Adrenal gland (tissue), 5 donors: Measurements from ENCODE around the gene KRTAP10-3.
"Not testable (repeated sequence)": the region's sequence is repeated elsewhere in the genome, so short reads cannot be mapped to it uniquely, and the experiment has no call there.

Source experiments
- POLR2A ChIP-seq, 2 donors: fragments of 450-650 bp; IDR thresholded peaks; one replicate each; pipeline ENCODE4 v1.6.1; 2017; ENCODE audit warnings: antibody characterized with exemption in 2 of 2, mild to moderate bottlenecking in 2 of 2, moderate library complexity in 1 of 2
- TF ChIP-seq, protein P1 (sequence below), 6 experiments: fragments of 450-650 bp in 4 of 6; fragments of 200-600 bp in 2 of 6; sonication (generic) in 1 of 6; IDR thresholded peaks; 1 replicate in 5 of 6; 2 replicates in 1 of 6; pipeline versions ENCODE4 v1.5.1 to v1.8.0; 2016 to 2021; ENCODE audit warnings: antibody characterized with exemption in 6 of 6, mild to moderate bottlenecking in 2 of 6, moderate library complexity in 1 of 6
- donor health status: DM: no; HTN: no; CAD: no.

DNA sequence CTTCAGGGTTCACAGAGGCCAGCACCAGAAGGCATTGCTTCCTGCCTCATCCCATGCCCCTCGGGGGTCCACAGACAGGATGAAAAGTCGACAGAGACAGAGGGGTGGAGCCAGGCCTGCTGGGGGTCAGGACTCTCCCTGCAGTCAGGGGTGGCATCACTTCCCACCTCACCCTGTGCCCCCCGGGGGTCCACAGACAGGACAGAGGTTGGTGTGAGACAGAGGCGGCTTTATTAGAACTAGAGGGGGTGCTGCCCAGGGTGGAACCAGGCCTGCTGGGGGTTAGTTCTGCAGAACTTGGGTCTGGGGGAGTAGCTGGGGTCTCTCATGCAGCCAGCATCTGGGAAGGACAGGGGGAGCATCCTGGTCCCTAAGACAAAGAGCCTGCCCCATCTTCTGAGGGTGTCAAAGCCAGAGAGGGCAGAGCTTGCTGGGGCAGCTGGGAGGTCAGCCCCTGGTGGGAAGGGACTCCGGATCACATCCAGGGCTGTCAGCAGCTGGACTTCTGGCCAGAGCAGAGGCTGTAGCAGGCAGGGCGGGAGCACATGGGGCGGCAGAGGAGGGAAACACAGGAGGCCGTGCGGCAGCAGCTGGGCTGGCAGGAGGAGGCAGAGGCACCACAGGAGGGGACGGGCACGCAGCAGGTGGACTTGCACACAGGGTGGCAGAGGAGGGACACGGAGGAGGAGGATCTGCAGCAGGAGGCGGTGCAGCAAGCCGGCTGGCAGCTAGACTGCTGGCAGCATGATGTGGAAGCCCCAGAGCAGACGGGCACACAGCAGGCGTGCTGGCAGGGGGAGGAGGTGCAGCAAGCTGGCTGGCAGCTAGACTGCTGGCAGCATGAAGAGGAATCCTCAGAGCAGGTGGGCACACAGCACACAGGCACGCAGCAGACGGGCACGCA lies 32.6 kb upstream of the KRTAP10-3 start:
- TF ChIP-seq POLR2A (IDR thresholded peaks at IDR 0.05): not testable (repeated sequence)
- TF ChIP-seq, protein P1, sequence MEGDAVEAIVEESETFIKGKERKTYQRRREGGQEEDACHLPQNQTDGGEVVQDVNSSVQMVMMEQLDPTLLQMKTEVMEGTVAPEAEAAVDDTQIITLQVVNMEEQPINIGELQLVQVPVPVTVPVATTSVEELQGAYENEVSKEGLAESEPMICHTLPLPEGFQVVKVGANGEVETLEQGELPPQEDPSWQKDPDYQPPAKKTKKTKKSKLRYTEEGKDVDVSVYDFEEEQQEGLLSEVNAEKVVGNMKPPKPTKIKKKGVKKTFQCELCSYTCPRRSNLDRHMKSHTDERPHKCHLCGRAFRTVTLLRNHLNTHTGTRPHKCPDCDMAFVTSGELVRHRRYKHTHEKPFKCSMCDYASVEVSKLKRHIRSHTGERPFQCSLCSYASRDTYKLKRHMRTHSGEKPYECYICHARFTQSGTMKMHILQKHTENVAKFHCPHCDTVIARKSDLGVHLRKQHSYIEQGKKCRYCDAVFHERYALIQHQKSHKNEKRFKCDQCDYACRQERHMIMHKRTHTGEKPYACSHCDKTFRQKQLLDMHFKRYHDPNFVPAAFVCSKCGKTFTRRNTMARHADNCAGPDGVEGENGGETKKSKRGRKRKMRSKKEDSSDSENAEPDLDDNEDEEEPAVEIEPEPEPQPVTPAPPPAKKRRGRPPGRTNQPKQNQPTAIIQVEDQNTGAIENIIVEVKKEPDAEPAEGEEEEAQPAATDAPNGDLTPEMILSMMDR (IDR thresholded peaks at IDR 0.05): not testable (repeated sequence)
